A549 (cell line): ENCODE results near the gene HMGA1.

Experiments used
- CTCF ChIP-seq: fragments of >200 bp; sonication (Bioruptor Twin); formaldehyde crosslinking; IDR thresholded peaks from 3 replicates; pipeline ENCODE4 v1.5.1; 2016
- TF ChIP-seq, protein P1 (sequence below): fragments of 150-350 bp; IDR thresholded peaks from 2 replicates; pipeline ENCODE4 v1.6.1; 2014; ENCODE audit warnings: low read depth, mild to moderate bottlenecking, low read length

- no peak for TF ChIP-seq CTCF
- TF ChIP-seq, protein P1, sequence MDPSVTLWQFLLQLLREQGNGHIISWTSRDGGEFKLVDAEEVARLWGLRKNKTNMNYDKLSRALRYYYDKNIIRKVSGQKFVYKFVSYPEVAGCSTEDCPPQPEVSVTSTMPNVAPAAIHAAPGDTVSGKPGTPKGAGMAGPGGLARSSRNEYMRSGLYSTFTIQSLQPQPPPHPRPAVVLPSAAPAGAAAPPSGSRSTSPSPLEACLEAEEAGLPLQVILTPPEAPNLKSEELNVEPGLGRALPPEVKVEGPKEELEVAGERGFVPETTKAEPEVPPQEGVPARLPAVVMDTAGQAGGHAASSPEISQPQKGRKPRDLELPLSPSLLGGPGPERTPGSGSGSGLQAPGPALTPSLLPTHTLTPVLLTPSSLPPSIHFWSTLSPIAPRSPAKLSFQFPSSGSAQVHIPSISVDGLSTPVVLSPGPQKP = no peak
These were observed 22.9 kb upstream of the HMGA1 start for GRCh38 chr6:34213772-34214171.
